H1 (cell line): ENCODE data around the gene CELF4. TPM values are rescaled to one million over a fixed set of nuclear protein-coding genes. Genes with fewer than 3 reads are reported as not detected.

Source experiments
- CTCF ChIA-PET: fragments of 300-600 bp; sonication (Branson Sonifier 250); formaldehyde crosslinking; loops from one replicate; lab custom pipeline; 2021; ENCODE audit not compliant: partially characterized antibody; lab: Charles Lee
- POLR2A ChIA-PET: fragments of 300-600 bp; sonication (Branson Sonifier 250); formaldehyde crosslinking; loops from one replicate; lab custom pipeline; 2021; ENCODE audit warnings: inconsistent platforms; ENCODE audit not compliant: partially characterized antibody; lab: Charles Lee
- DNase-seq, 2 experiments: peaks; one replicate each; pipeline versions ENCODE4 v3.0.0 to v3.0.0-alpha.2; 2010 to 2022; ENCODE audit warnings: low spot score in 2 of 2, low read depth in 1 of 2, mixed read lengths in 1 of 2
- FAIRE-seq: peaks from 2 replicates; lab custom pipeline; 2011; peaks lifted over from hg19 to GRCh38; lab: Jason Lieb, UNC
- H2AFZ ChIP-seq: 2 replicates; pipeline ENCODE4 v1.8.1; 2012; ENCODE audit warnings: low read length, inconsistent platforms
- H2AK5ac ChIP-seq: 2 replicates; pipeline ENCODE4 v1.6.1; 2013; ENCODE audit warnings: low read depth, low read length
- H2BK120ac ChIP-seq: replicated peaks from 2 replicates; pipeline ENCODE3; 2013; ENCODE audit warnings: low read depth, low read length, inconsistent platforms
- H2BK12ac ChIP-seq: 2 replicates; pipeline ENCODE4 v1.6.1; 2013; ENCODE audit warnings: low read depth, low read length
- H2BK15ac ChIP-seq: 2 replicates; pipeline ENCODE4 v1.6.1; 2013; ENCODE audit warnings: low read length
- H2BK20ac ChIP-seq: 2 replicates; pipeline ENCODE4 v1.6.1; 2013; ENCODE audit warnings: low read length
- H2BK5ac ChIP-seq: 2 replicates; pipeline ENCODE4 v1.6.1; 2013; ENCODE audit warnings: low read depth, low read length
- H3K14ac ChIP-seq: 2 replicates; pipeline ENCODE4 v1.6.1; 2013; ENCODE audit warnings: inconsistent platforms; ENCODE audit not compliant: insufficient read length
- H3K18ac ChIP-seq: 2 replicates; pipeline ENCODE4 v1.6.1; 2013; ENCODE audit warnings: low read length; ENCODE audit errors: extremely low read depth
- H3K23ac ChIP-seq: 2 replicates; pipeline ENCODE4 v1.6.1; 2013; ENCODE audit warnings: inconsistent platforms; ENCODE audit not compliant: insufficient read length
- H3K23me2 ChIP-seq: 2 replicates; pipeline ENCODE4 v1.6.1; 2013; ENCODE audit warnings: low read depth, low read length
- H3K27ac ChIP-seq: 2 replicates; pipeline ENCODE4 v1.6.1; 2011; ENCODE audit warnings: low read depth, low read length, inconsistent platforms
- H3K27me3 ChIP-seq, 4 experiments: replicated peaks in 1 of 4; 1 replicate in 1 of 4; 2 replicates in 3 of 4; pipeline versions ENCODE4 v1.6.1 to v1.8.1; 2011 to 2013; ENCODE audit warnings: low read length in 3 of 4, mild to moderate bottlenecking in 3 of 4, inconsistent platforms in 2 of 4, mixed read lengths in 2 of 4, moderate library complexity in 1 of 4; ENCODE audit not compliant: control insufficient read depth in 3 of 4, insufficient read depth in 3 of 4; ENCODE audit errors: extremely low read depth in 1 of 4
- H3K36me3 ChIP-seq, 4 experiments: 2 replicates each; pipeline versions ENCODE4 v1.6.1 to v1.8.1; 2011 to 2013; ENCODE audit warnings: mild to moderate bottlenecking in 4 of 4, low read length in 3 of 4, moderate library complexity in 2 of 4, control low read depth in 1 of 4, inconsistent platforms in 1 of 4; ENCODE audit not compliant: insufficient read depth in 4 of 4, control insufficient read depth in 2 of 4
- H3K4ac ChIP-seq: replicated peaks from 2 replicates; pipeline ENCODE3; 2013; ENCODE audit warnings: low read length, low read depth, mixed read lengths, inconsistent platforms; ENCODE audit not compliant: insufficient read length
- H3K4me1 ChIP-seq, 4 experiments: replicated peaks in 1 of 4; 1 replicate in 1 of 4; 2 replicates in 3 of 4; pipeline versions ENCODE4 v1.6.1 to v1.8.1; 2011 to 2013; ENCODE audit warnings: low read length in 3 of 4, inconsistent platforms in 2 of 4, mixed read lengths in 1 of 4; ENCODE audit not compliant: insufficient read depth in 4 of 4, control insufficient read depth in 3 of 4
- H3K4me2 ChIP-seq, 2 experiments: 2 replicates each; pipeline versions ENCODE4 v1.6.1 to v1.8.1; 2011 to 2013; ENCODE audit warnings: low read depth in 2 of 2, low read length in 2 of 2, control low read depth in 1 of 2, inconsistent platforms in 1 of 2, mild to moderate bottlenecking in 1 of 2; ENCODE audit not compliant: insufficient read depth in 1 of 2
- H3K4me3 ChIP-seq, 4 experiments: fragments of 200-600, 300-600 bp in 1 of 4; sonication (generic), shearing (Covaris generic), sonication (Bioruptor Twin) in 1 of 4; 2 replicates each; pipeline versions ENCODE4 v1.5.1 to v1.8.1; 2011 to 2016; ENCODE audit warnings: low read length in 4 of 4, low read depth in 3 of 4, control low read depth in 2 of 4, inconsistent platforms in 2 of 4, mild to moderate bottlenecking in 2 of 4, mixed read lengths in 1 of 4, moderate library complexity in 1 of 4; ENCODE audit not compliant: insufficient read depth in 2 of 4; ENCODE audit errors: extremely low read depth in 1 of 4
- H3K56ac ChIP-seq: replicated peaks from 2 replicates; pipeline ENCODE3; 2013; ENCODE audit warnings: low read depth, mild to moderate bottlenecking, mixed read lengths, low read length, inconsistent platforms; ENCODE audit not compliant: insufficient read length
- H3K79me1 ChIP-seq: 2 replicates; pipeline ENCODE4 v1.6.1; 2013; ENCODE audit warnings: low read depth, low read length, control low read depth
- H3K79me2 ChIP-seq, 2 experiments: 2 replicates each; pipeline versions ENCODE4 v1.6.1 to v1.8.1; 2012 to 2013; ENCODE audit warnings: low read length in 2 of 2, mild to moderate bottlenecking in 2 of 2, inconsistent platforms in 1 of 2; ENCODE audit not compliant: insufficient read depth in 2 of 2, control insufficient read depth in 1 of 2
- H3K9ac ChIP-seq, 4 experiments: replicated peaks in 1 of 4; 1 replicate in 1 of 4; 2 replicates in 3 of 4; pipeline versions ENCODE4 v1.6.1 to v1.8.1; 2011 to 2013; ENCODE audit warnings: low read depth in 3 of 4, low read length in 3 of 4, control low read depth in 2 of 4, mild to moderate bottlenecking in 2 of 4, moderate library complexity in 2 of 4, inconsistent platforms in 1 of 4; ENCODE audit errors: extremely low read depth in 1 of 4
- H3K9me3 ChIP-seq, 2 experiments: 2 replicates each; pipeline versions ENCODE4 v1.6.1 to v1.8.1; 2012 to 2013; ENCODE audit warnings: mild to moderate bottlenecking in 2 of 2, moderate library complexity in 2 of 2, control low read depth in 1 of 2, inconsistent platforms in 1 of 2, low read depth in 1 of 2, low read length in 1 of 2, mixed read lengths in 1 of 2; ENCODE audit not compliant: insufficient read depth in 2 of 2
- H4K20me1 ChIP-seq, 2 experiments: replicated peaks in 1 of 2; 2 replicates each; pipeline versions ENCODE3 to v1.8.1; 2011 to 2013; ENCODE audit warnings: inconsistent platforms in 2 of 2, low read length in 2 of 2, mild to moderate bottlenecking in 1 of 2; ENCODE audit not compliant: insufficient read depth in 2 of 2, control insufficient read depth in 1 of 2
- H4K5ac ChIP-seq: 2 replicates; pipeline ENCODE4 v1.6.1; 2013; ENCODE audit warnings: low read length, low read depth, mixed read lengths, inconsistent platforms; ENCODE audit not compliant: insufficient read length
- H4K8ac ChIP-seq: 2 replicates; pipeline ENCODE4 v1.8.0; 2013; ENCODE audit warnings: mild to moderate bottlenecking, moderate library complexity, low read length, inconsistent platforms; ENCODE audit not compliant: insufficient read depth; ENCODE audit errors: extremely low read depth
- H4K91ac ChIP-seq: replicated peaks from 2 replicates; pipeline ENCODE3; 2013; ENCODE audit warnings: low read length, mixed read lengths, inconsistent platforms; ENCODE audit not compliant: insufficient read length
- BCL11A ChIP-seq, 2 experiments: IDR thresholded peaks; one replicate each; pipeline ENCODE4 v1.6.1; 2011; ENCODE audit warnings: low read depth in 2 of 2, low read length in 2 of 2, mild to moderate bottlenecking in 2 of 2
- BRCA1 ChIP-seq: IDR thresholded peaks from 2 replicates; pipeline ENCODE4 v1.6.1; 2012; ENCODE audit warnings: low read depth, low read length, improper control_type of control experiment
- FOSL1 ChIP-seq: IDR thresholded peaks from 2 replicates; pipeline ENCODE4 v1.6.1; 2011; ENCODE audit warnings: mild to moderate bottlenecking, low read depth, low read length, moderate library complexity; ENCODE audit not compliant: insufficient read depth
- GTF2F1 ChIP-seq: IDR thresholded peaks from 2 replicates; pipeline ENCODE4 v1.6.1; 2012; ENCODE audit warnings: low read depth, low read length, improper control_type of control experiment, borderline replicate concordance
- JUN ChIP-seq: IDR thresholded peaks from 2 replicates; pipeline ENCODE4 v1.6.1; 2011; ENCODE audit warnings: low read depth, mild to moderate bottlenecking, improper control_type of control experiment, low read length
- KDM5A ChIP-seq: fragments of 200-600 bp; IDR thresholded peaks from 2 replicates; pipeline ENCODE4 v1.7.1; 2012; ENCODE audit warnings: mild to moderate bottlenecking, low read length, inconsistent platforms, mixed read lengths
- SP1 ChIP-seq: IDR thresholded peaks from 2 replicates; pipeline ENCODE4 v1.6.1; 2011; ENCODE audit warnings: low read depth, low read length
- USF2 ChIP-seq: IDR thresholded peaks from 2 replicates; pipeline ENCODE4 v1.6.1; 2011; ENCODE audit warnings: low read length, improper control_type of control experiment
- WGBS, 2 experiments: shearing (Covaris generic) in 1 of 2; methylation state at CpG; one replicate each; pipeline versions ENCODE4 v1.1.6 to v1.1.7; 2013 to 2015; ENCODE audit warnings: low lambda C conversion rate in 2 of 2, mixed read lengths in 2 of 2, inconsistent platforms in 1 of 2, low coverage in 1 of 2, missing lambda C conversion rate in 1 of 2; ENCODE audit not compliant: insufficient replicate concordance in 2 of 2, insufficient coverage in 1 of 2, insufficient read length in 1 of 2; ENCODE audit errors: extremely low coverage in 1 of 2, missing lambda C conversion rate in 1 of 2; 5-methylcytosine and 5-hydroxymethylcytosine counted together
- polyA plus RNA-seq, 7 experiments: library from polyadenylated mRNA; depleted of rRNA in 3 of 7; stranded (reverse) in 5 of 7; unstranded in 2 of 7; fragments of >200 nt in 5 of 7; fragments of 200-250 nt in 2 of 7; gene quantifications; 1 replicate in 5 of 7; 2 replicates in 1 of 7; 4 replicates in 1 of 7; pipeline versions ENCODE4 v1.2.1 to v1.2.3, GENCODE V29; 2011 to 2013; ENCODE audit warnings: missing spikeins in 2 of 7, mixed read lengths in 2 of 7
- total RNA-seq: library from RNA; stranded (reverse); fragmentation: NEBNext Ultra II Directional; extraction: Animal tissue kit (Norgen Biotek cat#: 25700); gene quantifications from 2 replicates; pipeline ENCODE4 v1.2.1, GENCODE V29; 2021

CELF4 gene
- total and polyA plus RNA-seq, 2 of the 8 experiments (the other 6 are each of a cell fraction or from before 2014, with no cell fraction given): 1.6 to 3.4 TPM

- Histone ChIP-seq H3K9ac (no peak overlapping the region; a peak in 1 of 7 replicates), H3K4me2 (no peak overlapping the region), H3K23me2 (peaks cover 11% of the 10 kb centered on the region; the same call in 1 of the 2 replicates), H3K9me3 (no peaks in the 10 kb centered on the region), H4K8ac (no peak overlapping the region), H3K56ac (no peak overlapping the region), H4K5ac (no peak overlapping the region), H3K4me3 (no peak overlapping the region), H2AK5ac (no peak overlapping the region), H3K27me3 (peaks cover 0 to 2% (median 0%) of the 10 kb centered on the region in 4 experiments; a peak in 2 of 7 replicates), H3K36me3 (no peaks in the 10 kb centered on the region), H3K14ac (no peak overlapping the region), H2BK120ac (no peak overlapping the region), H3K4ac (no peak overlapping the region), H2AFZ (no peak overlapping the region), H4K91ac (no peak overlapping the region), H3K23ac (no peak overlapping the region), H3K27ac (no peak overlapping the region), H2BK12ac (no peak overlapping the region), H2BK5ac (no peak overlapping the region), H3K18ac (no peak overlapping the region), H2BK15ac (no peak overlapping the region), H2BK20ac (no peak overlapping the region), H3K79me2 (no peaks in the 10 kb centered on the region), H4K20me1 (peaks cover 0 to 5% of the 10 kb centered on the region in 2 experiments), H3K79me1 (no peaks in the 10 kb centered on the region), H3K4me1 (peaks cover 0 to 5% (median 2%) of the 10 kb centered on the region in 4 experiments; a peak in 2 of 7 replicates)
- DNase-seq (no peak), FAIRE-seq (no peak)
- CTCF ChIA-PET: interaction anchor here (0.7 to 3.1 kb wide), 6 partner anchors 11 to 165 kb away, joined by 3 to 18 read pairs (median 5); no protein-coding TSS in a partner anchor
- WGBS, 2 experiments: 91% methylated on average over 11 of the region's 11 CpGs; no CpG with 5 or more reads in 1 of the 2 experiments
- POLR2A ChIA-PET: no interaction called here
- TF ChIP-seq BRCA1 (no peak), SP1 (no peak), USF2 (no peak), BCL11A (IDR thresholded peaks at IDR 0.05; ENCODE audit: low read depth in 2 of 2, low read length in 2 of 2) (no peak), KDM5A (no peak), FOSL1 (no peak), JUN (no peak), GTF2F1 (no peak)
These were observed 187.1 kb downstream of the CELF4 start for GRCh38 chr18:37378336-37379010.
